GM19043 (cell line): Measurements from ENCODE around the gene GTF2A1L.
"Not testable (repeated sequence)": the region's sequence is repeated elsewhere in the genome, so short reads cannot be mapped to it uniquely, and the experiment has no call there.

Source experiments
- ATAC-seq: cut with Tn5 transposase; IDR thresholded peaks from one replicate; pipeline ENCODE4 v1.9.1; 2021; ENCODE audit warnings: low read depth; ENCODE audit not compliant: unreplicated experiment

GTF2A1L gene

DNA sequence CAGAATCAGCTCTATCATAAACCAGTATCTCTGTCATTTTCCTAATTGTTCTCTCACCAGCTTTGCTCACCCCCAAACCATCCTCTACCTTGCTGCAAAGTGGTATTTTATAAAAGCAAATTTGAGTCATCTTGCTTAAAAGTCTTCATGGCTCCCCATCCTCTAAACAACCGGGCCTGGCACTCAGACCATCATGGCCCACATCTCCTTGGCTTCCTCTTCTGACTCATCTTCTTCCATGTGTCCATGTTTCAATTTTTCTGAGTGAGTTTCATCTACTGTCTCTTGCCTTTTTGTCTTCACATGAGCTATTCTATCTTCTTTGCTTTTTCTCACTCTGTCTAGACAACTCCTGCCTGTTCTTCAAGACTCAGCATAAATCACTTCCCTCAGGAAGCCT is 79.2 kb downstream of the GTF2A1L start:
- ATAC-seq: no peak

DNA sequence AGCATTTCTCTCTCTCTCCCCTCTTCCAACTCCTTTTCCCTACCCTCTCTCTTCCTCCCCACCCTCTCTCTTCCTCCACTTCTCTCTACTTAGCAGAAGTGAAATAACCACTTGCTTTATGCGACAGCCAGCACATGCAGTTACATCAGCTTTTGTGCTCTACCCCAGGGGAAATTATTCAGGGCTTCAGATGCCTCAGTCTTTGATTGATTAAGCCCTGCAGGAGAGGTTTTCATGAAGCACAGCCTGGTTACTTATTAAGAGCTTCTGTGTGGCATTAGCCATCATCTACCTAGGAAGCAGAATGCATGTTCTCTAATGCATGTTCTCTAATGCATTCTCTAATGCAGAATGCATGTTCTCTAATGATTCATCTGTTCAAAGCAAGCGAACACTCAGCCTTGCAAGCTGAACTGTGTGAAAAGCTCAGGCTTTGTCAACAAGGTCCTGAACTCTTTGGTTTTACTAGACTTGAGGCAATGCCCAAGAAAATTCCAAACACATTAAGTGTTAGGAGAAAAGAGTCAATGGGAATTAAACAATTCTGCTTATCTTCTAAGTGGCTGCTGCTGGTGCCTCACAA is 81.8 kb downstream of the GTF2A1L start:
- ATAC-seq: no peak

DNA sequence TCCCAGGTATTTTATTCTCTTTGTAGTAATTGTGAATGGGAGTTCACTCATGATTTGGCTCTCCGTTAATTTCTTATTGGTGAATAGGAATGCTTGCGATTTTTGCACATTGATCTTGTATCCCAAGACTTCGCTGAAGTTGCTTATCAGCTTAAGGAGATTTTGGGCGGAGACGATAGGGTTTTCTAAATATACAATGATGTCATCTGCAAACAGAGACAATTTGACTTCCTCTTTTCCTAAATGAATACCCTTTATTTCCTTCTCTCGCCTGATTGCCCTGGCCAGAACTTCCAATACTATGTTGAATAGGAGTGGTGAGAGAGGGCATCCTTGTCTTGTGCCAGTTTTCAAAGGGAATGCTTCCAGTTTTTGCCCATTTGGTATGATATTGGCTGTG is 86.0 kb downstream of the GTF2A1L start:
- ATAC-seq: not testable (repeated sequence)

DNA sequence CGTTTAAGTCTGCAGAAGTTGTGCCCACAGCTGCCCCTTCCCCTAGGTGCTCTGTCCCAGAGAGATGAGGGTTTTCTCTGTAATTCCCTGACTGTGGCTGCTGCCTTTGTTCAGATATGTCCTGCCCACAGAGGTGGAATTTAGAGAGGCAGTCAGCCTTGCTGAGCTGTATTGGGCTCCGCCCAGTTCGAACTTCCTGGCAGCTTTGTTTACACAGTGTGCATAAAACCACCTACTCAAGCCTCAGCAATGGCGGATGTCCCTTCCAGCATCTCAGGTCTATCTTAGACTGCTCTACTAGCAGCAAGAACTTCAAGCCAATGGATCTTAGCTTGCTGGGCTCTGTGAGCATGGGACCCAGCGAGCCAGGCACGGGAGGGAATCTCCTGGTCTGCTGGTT is 89.8 kb downstream of the GTF2A1L start:
- ATAC-seq: no peak

DNA sequence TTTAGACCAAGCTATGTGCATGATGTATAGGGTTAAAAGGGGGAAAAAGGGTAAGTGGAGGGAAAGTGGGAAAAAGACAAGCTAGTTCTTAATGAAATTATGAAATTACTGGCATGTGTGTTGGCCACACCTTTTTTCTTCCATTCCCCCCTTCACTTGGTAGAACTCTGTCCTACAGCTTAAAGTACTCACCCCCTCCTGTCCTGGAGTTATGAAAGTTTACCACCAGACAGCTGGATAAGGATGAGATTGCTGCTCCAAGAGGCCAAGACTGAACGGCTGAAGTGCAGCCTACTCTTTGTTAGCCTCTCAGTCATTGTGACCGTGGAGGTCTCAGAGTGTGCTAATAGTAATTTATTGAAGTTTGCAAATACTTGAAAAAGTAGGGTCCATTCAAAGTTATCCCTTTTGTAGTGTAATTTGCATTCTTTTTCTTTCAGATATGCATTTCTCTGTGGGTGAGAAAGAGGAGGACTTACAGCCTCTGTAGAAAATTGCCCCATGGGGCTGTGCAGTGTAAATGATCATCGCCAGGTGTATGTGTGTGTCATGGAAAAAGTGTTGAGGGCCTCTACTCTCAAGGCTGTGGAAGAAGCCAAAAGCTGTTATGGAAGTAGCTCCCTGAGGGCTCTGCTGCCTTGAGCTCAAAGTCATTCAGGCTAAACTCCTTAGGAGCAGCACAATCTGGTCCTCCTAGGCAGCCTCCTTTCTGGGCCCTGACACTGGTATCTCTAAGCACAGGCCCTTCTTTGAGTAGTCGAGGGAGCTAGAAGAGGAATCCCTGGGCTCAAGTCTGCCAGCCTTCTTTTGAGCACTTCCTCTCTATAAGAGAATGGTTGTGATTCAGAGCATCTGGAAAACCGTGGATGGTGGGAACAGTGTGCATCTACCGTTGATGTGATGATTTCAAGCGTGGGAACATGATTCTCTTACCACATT is 91.7 kb downstream of the GTF2A1L start:
- no peak for ATAC-seq

DNA sequence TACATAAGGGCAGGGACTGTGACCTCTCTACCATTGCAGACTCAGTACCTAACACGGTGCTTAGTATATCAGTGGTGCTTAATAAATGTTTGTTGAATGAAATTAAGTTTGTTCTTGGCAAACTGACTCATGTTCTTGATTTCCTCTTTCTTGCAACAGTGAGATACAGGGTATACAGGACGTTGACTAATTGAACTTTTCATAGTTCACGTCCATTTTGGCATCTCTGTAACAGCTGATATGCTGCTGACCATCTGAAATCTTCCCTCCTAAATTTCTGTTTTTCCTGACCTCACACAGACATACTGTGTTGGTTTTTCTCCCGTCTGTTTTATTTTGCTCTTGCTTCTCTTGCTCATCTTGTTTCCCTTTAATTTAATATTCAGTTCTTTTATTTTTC is 93.7 kb downstream of the GTF2A1L start:
- ATAC-seq: no peak

DNA sequence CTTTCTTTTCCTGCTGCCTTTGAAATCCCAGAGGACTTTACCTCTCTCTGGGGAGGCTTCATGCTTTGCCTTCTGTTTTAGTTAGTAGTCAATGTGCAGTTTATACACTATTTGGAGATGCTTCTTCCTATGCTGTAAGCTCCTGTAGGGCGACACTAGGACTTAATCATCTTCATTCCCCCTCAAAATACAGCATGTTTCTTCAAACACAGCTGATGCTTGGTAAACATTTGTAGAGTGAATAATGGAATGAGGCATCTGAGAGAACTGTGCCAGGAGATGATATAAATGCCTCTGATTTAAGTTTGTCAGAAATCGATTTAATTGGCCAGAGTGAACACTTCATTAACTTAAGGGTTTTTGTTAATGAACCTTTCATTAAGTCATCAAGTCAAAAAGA is 94.5 kb downstream of the GTF2A1L start:
- ATAC-seq: no peak

DNA sequence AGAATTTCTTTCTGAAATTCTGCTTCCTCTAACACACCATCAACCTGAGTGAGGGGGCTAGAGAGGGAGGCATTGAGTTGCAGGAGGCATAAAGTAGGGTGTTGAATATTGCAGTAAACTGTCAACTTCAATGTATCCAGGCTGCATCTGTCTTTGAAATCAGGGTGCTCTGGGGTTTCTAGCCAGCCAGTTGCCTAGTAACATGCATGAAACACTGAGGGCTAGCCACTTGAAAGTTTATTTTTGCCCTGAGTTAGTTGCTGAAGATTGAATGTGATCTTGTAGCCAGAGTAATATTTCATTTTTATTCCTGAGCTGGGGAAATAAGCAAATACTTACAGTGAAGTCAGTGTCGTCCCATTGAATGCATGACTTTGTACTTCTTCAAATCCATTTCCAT is 96.0 kb downstream of the GTF2A1L start:
- no peak for ATAC-seq

DNA sequence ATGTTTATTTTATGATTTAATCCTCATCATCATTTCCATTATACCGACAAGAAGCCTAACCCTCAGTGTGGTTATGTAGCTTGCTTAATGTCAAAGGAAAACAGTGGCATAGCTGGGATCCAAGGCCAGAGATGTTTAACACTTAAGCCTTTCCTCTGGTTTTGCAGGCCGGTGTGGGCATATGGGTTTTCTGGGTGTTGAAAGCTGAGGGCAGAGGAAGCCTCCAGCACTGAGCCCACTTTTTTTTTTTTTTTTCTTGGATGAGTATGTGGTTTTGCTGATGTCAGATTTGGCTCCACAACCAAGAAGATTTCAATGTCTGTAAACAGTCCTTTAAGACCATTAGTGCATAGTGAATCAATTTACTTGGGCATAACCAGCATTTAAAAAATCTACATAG is 96.6 kb downstream of the GTF2A1L start:
- ATAC-seq: no peak

DNA sequence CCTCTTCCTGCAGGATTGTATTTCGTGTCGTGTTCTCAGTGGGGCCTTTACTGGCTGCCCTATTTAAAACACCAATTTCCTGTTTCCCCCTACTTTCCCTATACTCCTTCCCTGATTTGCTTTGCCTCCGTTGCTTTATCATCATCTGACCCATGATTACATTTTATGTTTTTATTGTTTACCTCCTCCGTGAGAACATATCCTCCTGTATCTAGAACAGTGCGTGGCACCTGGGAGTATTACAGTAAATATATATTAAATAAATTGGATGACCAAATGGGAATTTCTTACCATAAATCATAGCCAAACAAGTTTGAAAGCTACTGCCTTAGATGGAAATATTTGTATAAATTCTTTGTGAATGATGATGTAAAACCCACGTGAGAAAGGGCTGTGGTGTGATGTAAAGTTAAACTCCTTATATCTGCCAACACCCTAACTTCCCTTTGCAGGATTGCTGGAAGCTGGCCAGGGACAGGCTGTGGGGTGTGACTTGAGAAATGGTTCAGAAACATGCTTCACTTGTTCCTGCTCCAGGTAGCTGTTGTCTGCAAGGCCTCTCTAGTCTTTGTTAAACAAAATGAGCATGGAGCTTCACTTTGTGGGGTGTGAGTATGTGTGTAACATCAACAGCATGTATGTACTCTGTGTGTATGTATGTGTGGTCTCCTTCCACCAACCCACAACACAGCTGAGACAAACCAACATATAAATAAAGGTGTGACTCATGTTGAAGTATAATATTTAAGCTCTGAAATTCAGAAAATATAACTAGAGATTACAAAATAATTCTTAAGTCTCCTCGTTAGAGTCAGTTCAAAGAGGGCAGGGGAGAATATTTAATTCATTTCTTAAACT is 97.6 kb downstream of the GTF2A1L start:
- ATAC-seq: no peak

DNA sequence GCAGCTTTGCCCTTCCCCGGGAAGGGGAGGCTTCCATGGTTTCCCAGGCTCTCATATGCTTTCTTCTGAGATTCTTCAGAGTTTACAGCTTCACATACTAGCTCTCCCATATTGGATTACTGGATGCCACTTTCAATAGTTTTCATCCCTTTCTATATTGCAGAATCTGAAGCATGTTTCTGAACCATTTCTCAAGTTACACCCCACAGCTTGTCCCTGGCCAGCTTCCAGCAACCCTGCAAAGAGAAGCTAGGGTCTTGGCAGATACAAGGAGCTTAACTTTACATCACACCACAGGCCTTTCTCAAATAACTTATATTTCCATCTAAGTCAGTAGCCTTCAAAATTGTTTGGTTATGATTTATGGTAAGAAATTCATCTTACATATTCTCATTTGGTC is 98.3 kb downstream of the GTF2A1L start:
- no peak for ATAC-seq

DNA sequence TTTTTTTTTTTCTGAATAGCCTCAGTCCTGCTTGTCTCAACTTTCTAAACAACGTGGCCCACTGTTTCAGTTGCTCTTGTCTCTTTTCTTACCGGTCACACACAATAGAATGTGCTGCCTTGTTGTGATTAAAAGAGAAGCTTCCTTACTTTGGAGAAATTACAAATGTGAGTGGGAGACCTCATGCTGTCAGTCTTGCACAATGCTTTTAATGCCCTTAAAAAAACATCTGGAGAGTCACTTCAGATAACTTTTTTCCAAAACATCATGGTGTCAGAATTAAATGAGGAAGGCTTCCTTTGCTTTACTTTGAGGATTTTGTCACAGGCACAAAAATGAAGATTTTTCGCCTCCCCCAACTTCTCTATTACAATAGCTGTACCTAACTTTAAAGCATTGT is 100.2 kb downstream of the GTF2A1L start:
- no peak for ATAC-seq

DNA sequence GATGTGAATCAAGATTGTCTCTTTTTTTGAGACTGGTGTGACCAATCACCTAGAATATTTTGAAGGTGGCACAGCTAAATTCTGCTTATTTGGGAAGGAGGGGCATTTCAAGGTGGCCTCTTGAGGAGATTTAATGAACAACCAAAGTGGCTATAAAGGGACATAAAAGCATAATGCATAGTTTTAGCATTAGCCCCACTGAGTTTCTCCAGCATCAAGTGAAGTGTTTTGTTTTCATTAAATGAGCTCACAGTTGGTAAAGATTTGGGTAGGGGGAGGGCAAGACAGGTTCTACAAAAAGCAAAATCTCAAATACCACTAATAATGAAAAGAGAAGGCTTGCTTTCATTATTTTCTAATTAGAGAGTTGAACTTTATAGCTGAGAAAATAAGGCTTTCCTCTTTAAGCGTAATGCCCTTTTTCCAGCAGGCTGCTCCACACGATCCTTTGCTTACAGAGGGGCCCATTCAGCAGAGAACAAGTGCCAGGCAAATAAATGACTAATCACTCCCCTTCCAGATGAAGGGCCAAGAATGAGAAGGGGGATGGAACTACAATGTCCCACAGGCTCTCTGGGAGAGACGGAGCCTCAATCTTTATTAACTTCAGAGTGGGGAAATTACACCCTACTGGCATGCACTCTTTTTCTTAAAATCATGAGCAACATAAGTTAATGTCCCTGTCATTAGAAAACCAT is 102.0 kb downstream of the GTF2A1L start:
- ATAC-seq: no peak

DNA sequence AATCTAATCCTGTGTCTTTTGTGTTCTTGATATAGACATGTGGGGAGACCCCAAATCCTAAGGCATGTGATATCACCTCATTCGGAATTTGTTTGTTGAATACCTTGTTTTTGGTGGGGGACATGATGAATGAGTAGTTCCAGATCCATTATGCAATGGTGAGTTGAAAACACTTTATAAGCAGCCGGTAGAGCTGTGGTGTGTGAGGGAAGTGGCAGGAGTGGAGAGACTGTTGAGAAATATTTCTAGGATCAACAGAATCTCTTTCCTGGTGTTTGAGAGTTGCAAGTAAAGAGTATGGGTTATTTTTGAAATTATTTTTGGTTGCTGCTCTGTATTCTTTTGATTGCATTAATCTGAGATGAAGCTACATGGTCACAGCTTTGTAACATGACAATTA is 103.5 kb downstream of the GTF2A1L start:
- ATAC-seq: no peak

DNA sequence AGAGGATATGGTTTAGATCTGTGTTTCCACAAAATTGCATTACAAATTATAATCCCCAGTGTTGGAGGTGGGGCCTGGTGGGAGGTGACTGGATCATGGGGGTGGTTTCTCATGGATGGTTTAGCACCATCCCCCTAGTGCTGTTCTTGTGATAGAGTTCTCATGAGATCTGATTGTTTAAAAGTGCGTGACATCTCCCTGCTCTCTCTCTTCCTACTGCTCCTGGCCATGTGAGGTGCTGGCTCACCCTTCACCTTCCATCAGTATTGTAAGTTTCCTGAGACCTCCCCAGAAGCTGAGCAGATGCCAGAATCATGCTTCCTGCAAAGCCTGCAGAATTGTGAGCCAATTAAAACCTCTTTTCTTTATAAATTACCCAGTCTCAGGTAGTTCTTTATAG is 104.7 kb downstream of the GTF2A1L start:
- no peak for ATAC-seq

DNA sequence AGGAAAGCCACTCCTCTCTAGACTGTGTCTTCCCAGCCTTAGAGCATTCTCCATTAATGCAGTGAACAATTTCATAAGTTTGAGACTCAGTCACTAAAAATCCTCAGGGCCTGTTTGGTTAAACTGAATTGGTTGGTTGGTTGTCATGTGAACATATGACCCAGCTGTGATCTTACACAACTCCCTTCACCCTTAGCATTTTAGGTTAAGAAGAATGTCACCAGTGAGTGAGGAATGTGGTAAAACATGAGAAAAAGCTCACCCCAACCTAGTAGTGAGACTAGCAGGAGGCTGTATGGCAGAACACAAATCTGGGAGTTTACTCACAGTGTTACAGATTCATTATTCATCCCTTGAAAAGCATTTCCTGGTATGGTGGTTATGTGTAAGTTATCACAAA is 105.5 kb downstream of the GTF2A1L start:
- no peak for ATAC-seq

DNA sequence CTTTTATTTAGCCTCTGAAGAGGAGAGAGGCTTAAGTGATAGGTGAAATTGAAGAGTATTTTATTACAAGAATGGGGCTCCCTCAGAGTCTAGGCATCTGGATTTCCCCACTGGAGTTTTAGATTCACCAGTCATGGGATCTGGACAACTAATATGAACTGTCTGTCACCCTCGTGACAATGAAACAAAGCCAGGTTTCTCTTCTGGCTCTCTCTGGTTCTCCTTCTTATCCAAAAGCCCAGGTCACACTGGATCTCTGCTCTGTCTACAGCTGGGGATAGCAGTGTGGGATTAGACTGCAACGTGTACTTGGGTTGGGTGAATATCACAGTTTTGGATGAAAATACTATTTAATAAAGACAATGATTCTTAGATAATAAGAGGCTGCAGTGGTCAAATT is 106.6 kb downstream of the GTF2A1L start:
- no peak for ATAC-seq

DNA sequence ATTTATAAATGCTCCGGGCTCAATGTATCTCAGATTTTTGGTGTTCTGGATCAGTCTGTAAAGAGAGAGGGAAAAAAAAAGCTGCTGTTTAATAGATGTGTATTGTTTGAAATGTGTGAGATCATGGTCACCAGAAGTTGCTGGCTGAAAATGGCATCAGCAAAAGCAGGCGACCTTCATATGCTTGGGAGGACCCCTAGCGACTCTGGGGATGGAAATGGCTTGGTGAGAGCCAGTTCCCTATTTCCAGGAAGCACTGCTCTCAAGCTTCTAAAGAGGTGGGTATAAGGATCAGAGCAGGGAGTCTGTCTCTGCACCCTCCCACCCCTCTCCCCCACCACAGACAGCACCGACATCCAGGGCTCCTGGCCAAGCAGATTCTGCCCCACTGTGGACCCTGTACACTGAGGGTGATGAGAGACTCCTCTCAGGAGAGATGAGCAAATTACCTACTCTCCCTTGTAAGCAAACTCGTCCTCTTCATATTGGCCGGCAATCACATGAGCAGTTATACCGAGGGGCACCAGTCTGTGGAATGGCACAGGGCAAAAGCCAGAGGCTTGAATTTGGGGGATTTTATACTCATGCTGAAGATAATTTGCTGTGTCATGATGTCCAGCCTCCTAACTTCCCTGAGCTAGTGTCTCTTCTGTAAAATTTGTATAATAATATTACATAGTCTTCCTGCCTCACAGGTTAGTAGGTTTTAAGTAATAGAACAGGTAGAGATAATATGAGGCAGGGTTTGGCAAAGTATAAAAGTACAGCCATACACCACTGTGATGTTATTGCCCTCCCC is 108.2 kb downstream of the GTF2A1L start:
- no peak for ATAC-seq

DNA sequence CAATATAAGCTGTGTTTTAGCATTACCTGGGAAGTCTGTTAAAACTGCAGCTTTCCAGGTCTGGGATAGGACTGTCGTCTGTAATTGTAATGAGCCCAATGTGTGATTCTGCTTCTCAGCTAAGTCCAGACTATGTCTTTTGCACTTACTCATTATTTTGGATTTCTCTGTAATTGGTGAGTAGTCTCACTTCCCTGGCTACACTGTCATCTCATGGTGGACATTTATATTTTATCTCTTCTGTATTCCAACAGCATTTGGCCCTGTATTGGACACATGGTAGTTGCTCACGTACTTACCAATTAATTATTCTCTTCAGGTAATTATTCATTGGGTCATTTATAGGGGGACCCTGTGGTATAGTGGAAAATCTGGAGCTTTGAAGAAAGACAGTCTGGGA is 109.9 kb downstream of the GTF2A1L start:
- ATAC-seq: no peak

DNA sequence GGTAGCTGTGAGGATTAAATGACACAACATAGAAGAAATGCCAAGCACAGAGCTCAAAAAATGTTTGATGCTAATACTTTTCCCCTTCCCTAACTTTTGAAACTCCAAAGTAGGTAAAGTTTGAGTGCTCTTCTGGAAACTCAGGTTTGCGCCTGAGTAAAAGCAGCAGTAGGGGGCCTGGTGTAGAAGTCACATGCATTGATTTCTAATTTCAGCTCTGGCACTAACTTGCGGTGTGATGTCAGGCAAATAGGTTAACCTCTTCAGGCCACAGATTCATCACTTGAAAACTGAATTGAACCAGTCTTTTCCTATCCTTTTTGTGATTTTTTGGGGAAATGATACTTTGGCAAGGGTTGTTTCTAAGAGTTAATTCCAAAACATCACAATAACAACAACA is 110.6 kb downstream of the GTF2A1L start:
- no peak for ATAC-seq
